ENCODE measurements around the gene ABCC3. TPM values are rescaled to one million over a fixed set of nuclear protein-coding genes. Genes with fewer than 3 reads are reported as not detected.
A peak's percentile ranks its signal among the peaks of the same experiment; 100 is the strongest.

The ABCC3 gene
- total and polyA plus RNA-seq, 8 donors: 13.6 to 1,043 (median 188) TPM

- TF ChIP-seq, protein P1, sequence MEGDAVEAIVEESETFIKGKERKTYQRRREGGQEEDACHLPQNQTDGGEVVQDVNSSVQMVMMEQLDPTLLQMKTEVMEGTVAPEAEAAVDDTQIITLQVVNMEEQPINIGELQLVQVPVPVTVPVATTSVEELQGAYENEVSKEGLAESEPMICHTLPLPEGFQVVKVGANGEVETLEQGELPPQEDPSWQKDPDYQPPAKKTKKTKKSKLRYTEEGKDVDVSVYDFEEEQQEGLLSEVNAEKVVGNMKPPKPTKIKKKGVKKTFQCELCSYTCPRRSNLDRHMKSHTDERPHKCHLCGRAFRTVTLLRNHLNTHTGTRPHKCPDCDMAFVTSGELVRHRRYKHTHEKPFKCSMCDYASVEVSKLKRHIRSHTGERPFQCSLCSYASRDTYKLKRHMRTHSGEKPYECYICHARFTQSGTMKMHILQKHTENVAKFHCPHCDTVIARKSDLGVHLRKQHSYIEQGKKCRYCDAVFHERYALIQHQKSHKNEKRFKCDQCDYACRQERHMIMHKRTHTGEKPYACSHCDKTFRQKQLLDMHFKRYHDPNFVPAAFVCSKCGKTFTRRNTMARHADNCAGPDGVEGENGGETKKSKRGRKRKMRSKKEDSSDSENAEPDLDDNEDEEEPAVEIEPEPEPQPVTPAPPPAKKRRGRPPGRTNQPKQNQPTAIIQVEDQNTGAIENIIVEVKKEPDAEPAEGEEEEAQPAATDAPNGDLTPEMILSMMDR (IDR thresholded peaks at IDR 0.05): no peak
- TF ChIP-seq POLR2AphosphoS5 (IDR thresholded peaks at IDR 0.05) (no peak), EP300 (IDR thresholded peaks at IDR 0.05) (no peak), POLR2A (IDR thresholded peaks at IDR 0.05) (no peak)
- WGBS, 5 donors: 83 to 96% (median 88%) methylated on average over 7 of the region's 7 CpGs
- H3K9me3 ChIP-seq: peaks cover 0 to 3% (median 2%) of the 10 kb centered on the region in 4 donors
- peaks cover 0 to 34% (median 0%) of the 10 kb centered on the region in 4 donors for H3K36me3 ChIP-seq
- intact Hi-C loops (cut with DNase I; ENCODE audit: low total_unique reads): no loop called here
- no peaks in the 10 kb centered on the region for H3K27me3 ChIP-seq
- H3K4me3 ChIP-seq: no peak overlapping the region
- peaks cover 37 to 56% (median 41%) of the 10 kb centered on the region in 4 donors for H3K4me1 ChIP-seq
- DNase-seq: no peak
- peak overlapping the region in 1 of 5 donors; percentile 4 for H3K27ac ChIP-seq
Measured at GRCh38 chr17:50657627-50658026, 22.9 kb downstream of the ABCC3 start.

- Histone ChIP-seq H3K27ac (peak overlapping the region in 4 of 5 donors; percentile 78 to 91 (median 82)), H3K4me1 (peaks cover 37 to 58% (median 41%) of the 10 kb centered on the region in 4 donors), H3K4me3 (no peak overlapping the region), H3K27me3 (no peaks in the 10 kb centered on the region), H3K36me3 (peaks cover 0 to 34% (median 0%) of the 10 kb centered on the region in 4 donors), H3K9me3 (no peaks in the 10 kb centered on the region)
- intact Hi-C loops (cut with DNase I; ENCODE audit: low total_unique reads): no loop called here
- WGBS, 5 donors: 63 to 85% (median 72%) methylated on average over 4 to 6 of the region's 6 CpGs
- TF ChIP-seq, protein P1 (IDR thresholded peaks at IDR 0.05): no peak
- no peak for TF ChIP-seq EP300 (IDR thresholded peaks at IDR 0.05)
- no peak for TF ChIP-seq POLR2AphosphoS5 (IDR thresholded peaks at IDR 0.05)
- TF ChIP-seq POLR2A (IDR thresholded peaks at IDR 0.05): no peak
- no peak for DNase-seq
Measured at GRCh38 chr17:50658616-50659015, 23.9 kb downstream of the ABCC3 start.

GRCh38 chr17:50659179-50659578 lies 24.5 kb downstream of the ABCC3 start:
- H3K27ac ChIP-seq: peak overlapping the region in 4 of 5 donors; percentile 78 to 91 (median 82)
- DNase-seq: no peak
- H3K27me3 ChIP-seq: no peaks in the 10 kb centered on the region
- intact Hi-C loops (cut with DNase I; ENCODE audit: low total_unique reads): no loop called here
- no peaks in the 10 kb centered on the region for H3K9me3 ChIP-seq
- peaks cover 0 to 37% (median 0%) of the 10 kb centered on the region in 4 donors for H3K36me3 ChIP-seq
- no peak overlapping the region for H3K4me3 ChIP-seq
- TF ChIP-seq EP300 (IDR thresholded peaks at IDR 0.05): no peak
- TF ChIP-seq POLR2AphosphoS5 (IDR thresholded peaks at IDR 0.05): no peak
- TF ChIP-seq POLR2A (IDR thresholded peaks at IDR 0.05): no peak
- TF ChIP-seq, protein P1 (IDR thresholded peaks at IDR 0.05): no peak
- 78 to 92% (median 86%) methylated on average over 5 to 10 of the region's 10 CpGs for WGBS, 5 donors
- H3K4me1 ChIP-seq: peaks cover 37 to 58% (median 41%) of the 10 kb centered on the region in 4 donors

GRCh38 chr17:50660042-50660886 lies 25.6 kb downstream of the ABCC3 start:
- Histone ChIP-seq H3K9me3 (no peaks in the 10 kb centered on the region), H3K27ac (peak overlapping the region; percentile 69 to 91 (median 81)), H3K27me3 (no peaks in the 10 kb centered on the region), H3K36me3 (peaks cover 0 to 38% (median 0%) of the 10 kb centered on the region in 4 donors), H3K4me3 (no peak overlapping the region), H3K4me1 (peaks cover 37 to 58% (median 41%) of the 10 kb centered on the region in 4 donors)
- peak; percentile 49 to 62 for DNase-seq
- intact Hi-C loops (cut with DNase I; ENCODE audit: low total_unique reads): no loop called here
- 22 to 42% (median 26%) methylated on average over 11 of the region's 11 CpGs for WGBS, 5 donors
- TF ChIP-seq POLR2AphosphoS5 (IDR thresholded peaks at IDR 0.05): no peak
- TF ChIP-seq EP300 (IDR thresholded peaks at IDR 0.05): no peak
- TF ChIP-seq POLR2A (IDR thresholded peaks at IDR 0.05): no peak
- TF ChIP-seq, protein P1 (IDR thresholded peaks at IDR 0.05): no peak

Measured in stomach (tissue), 9 donors.